IMR-90 (cell line): ENCODE results near the gene PASD1. TPM values are rescaled to one million over a fixed set of nuclear protein-coding genes. Genes with fewer than 3 reads are reported as not detected.

ENCODE experiments used
- ATAC-seq: fragments of 200-7000 bp; cut with Tn5 transposase; 2 replicates; pipeline ENCODE4 v1.9.1; 2020; ENCODE audit warnings: low read depth, mild to moderate bottlenecking, moderate library complexity
- BruUV-seq: library from RNA; stranded (reverse); fragments of 400-500 nt; replicated peaks from 2 replicates; lab custom pipeline; 2021; lab: Mats Ljungman, UMichigan
- CTCF ChIA-PET: fragments of 300-600 bp; formaldehyde crosslinking; extraction: SDS; loops from one replicate; lab custom pipeline; 2021; ENCODE audit warnings: antibody characterized with exemption; lab: Yijun Ruan, JAX
- POLR2A ChIA-PET: fragments of 300-600 bp; sonication (Branson Sonifier 250); formaldehyde crosslinking; loops from one replicate; lab custom pipeline; 2022; ENCODE audit warnings: antibody characterized with exemption; ENCODE audit not compliant: unreplicated experiment; lab: Charles Lee
- DNase-seq: peaks from one replicate; pipeline ENCODE4 v3.0.0; 2013
- H2AFZ ChIP-seq: replicated peaks from 2 replicates; pipeline ENCODE3; 2013; ENCODE audit warnings: low read length, mild to moderate bottlenecking; ENCODE audit not compliant: poor library complexity
- H2AK5ac ChIP-seq: 2 replicates; pipeline ENCODE4 v1.6.1; 2013; ENCODE audit warnings: low read depth, low read length, inconsistent platforms
- H2AK9ac ChIP-seq: replicated peaks from 2 replicates; pipeline ENCODE3; 2013; ENCODE audit warnings: mild to moderate bottlenecking, low read depth, low read length, moderate library complexity; ENCODE audit not compliant: poor library complexity
- H2BK120ac ChIP-seq: 2 replicates; pipeline ENCODE4 v1.6.1; 2013; ENCODE audit warnings: low read depth, low read length, inconsistent platforms
- H2BK15ac ChIP-seq: 3 replicates; pipeline ENCODE4 v1.6.1; 2013; ENCODE audit warnings: low read depth, low read length, inconsistent platforms
- H2BK20ac ChIP-seq: 2 replicates; pipeline ENCODE4 v1.6.1; 2013; ENCODE audit warnings: low read depth, mild to moderate bottlenecking, inconsistent platforms, low read length, moderate library complexity
- H2BK5ac ChIP-seq: 2 replicates; pipeline ENCODE4 v1.6.1; 2013; ENCODE audit warnings: mild to moderate bottlenecking, low read depth, low read length, inconsistent platforms; ENCODE audit not compliant: poor library complexity, severe bottlenecking
- H3K14ac ChIP-seq: replicated peaks from 2 replicates; pipeline ENCODE4 v1.6.1; 2013; ENCODE audit warnings: low read depth, low read length, inconsistent platforms
- H3K18ac ChIP-seq: 2 replicates; pipeline ENCODE4 v1.6.1; 2013; ENCODE audit warnings: low read depth, low read length, control low read depth
- H3K23ac ChIP-seq: 2 replicates; pipeline ENCODE4 v1.6.1; 2013; ENCODE audit warnings: low read depth, low read length, inconsistent platforms
- H3K27ac ChIP-seq: 2 replicates; pipeline ENCODE4 v1.5.1; 2013; ENCODE audit warnings: mild to moderate bottlenecking, control low read depth, low read length; ENCODE audit not compliant: insufficient read depth
- H3K27me3 ChIP-seq: 2 replicates; pipeline ENCODE4 v1.6.1; 2013; ENCODE audit warnings: low read length; ENCODE audit not compliant: control insufficient read depth, insufficient read depth
- H3K36me3 ChIP-seq: 2 replicates; pipeline ENCODE4 v1.6.1; 2013; ENCODE audit warnings: low read length, mixed read lengths; ENCODE audit not compliant: control insufficient read depth, insufficient read depth
- H3K4ac ChIP-seq: 2 replicates; pipeline ENCODE4 v1.6.1; 2013; ENCODE audit warnings: low read depth, low read length, inconsistent platforms
- H3K4me1 ChIP-seq: 2 replicates; pipeline ENCODE4 v1.6.1; 2013; ENCODE audit warnings: low read length, mixed read lengths; ENCODE audit not compliant: control insufficient read depth, insufficient read depth
- H3K4me2 ChIP-seq: 2 replicates; pipeline ENCODE4 v1.6.1; 2013; ENCODE audit warnings: low read depth, mild to moderate bottlenecking, control low read depth, low read length, moderate library complexity
- H3K4me3 ChIP-seq: 2 replicates; pipeline ENCODE4 v1.5.1; 2013; ENCODE audit warnings: low read depth, mild to moderate bottlenecking, control low read depth, low read length, moderate library complexity; ENCODE audit not compliant: insufficient read depth
- H3K56ac ChIP-seq: 2 replicates; pipeline ENCODE4 v1.6.1; 2013; ENCODE audit warnings: low read length, inconsistent platforms; ENCODE audit not compliant: insufficient read depth; ENCODE audit errors: extremely low read depth
- H3K79me1 ChIP-seq, 2 experiments: 2 replicates each; pipeline ENCODE4 v1.6.1; 2013; ENCODE audit warnings: low read length in 2 of 2, inconsistent platforms in 1 of 2, low read depth in 1 of 2
- H3K9ac ChIP-seq: 2 replicates; pipeline ENCODE4 v1.6.1; 2013; ENCODE audit warnings: low read depth, low read length, control low read depth
- H3K9me1 ChIP-seq: 2 replicates; pipeline ENCODE4 v1.6.1; 2013; ENCODE audit warnings: low read length, inconsistent platforms; ENCODE audit not compliant: insufficient read depth
- H3K9me3 ChIP-seq: 2 replicates; pipeline ENCODE4 v1.6.1; 2013; ENCODE audit warnings: low read length; ENCODE audit not compliant: control insufficient read depth, insufficient read depth
- H4K20me1 ChIP-seq: 2 replicates; pipeline ENCODE4 v1.6.1; 2013; ENCODE audit warnings: low read length, inconsistent platforms; ENCODE audit not compliant: insufficient read depth
- H4K5ac ChIP-seq: 2 replicates; pipeline ENCODE4 v1.6.1; 2013; ENCODE audit warnings: mild to moderate bottlenecking, low read depth, low read length, control low read depth
- H4K8ac ChIP-seq, 2 experiments: 2 replicates each; pipeline ENCODE4 v1.6.1; 2013; ENCODE audit warnings: low read depth in 2 of 2, low read length in 2 of 2, control low read depth in 1 of 2, inconsistent platforms in 1 of 2
- H4K91ac ChIP-seq: 2 replicates; pipeline ENCODE4 v1.6.1; 2013; ENCODE audit warnings: low read depth, low read length, inconsistent platforms; ENCODE audit not compliant: insufficient read depth
- FOS ChIP-seq: fragments of 150-350 bp; IDR thresholded peaks from 2 replicates; pipeline ENCODE4 v1.6.1; 2016; ENCODE audit warnings: low read depth, low read length
- WGBS, 2 experiments: methylation state at CpG; one replicate each; pipeline versions ENCODE4 v1.1.5 to v1.1.7; 2013; ENCODE audit warnings: missing lambda C conversion rate in 2 of 2; ENCODE audit not compliant: insufficient read length in 1 of 2; ENCODE audit errors: extremely low coverage in 2 of 2; 5-methylcytosine and 5-hydroxymethylcytosine counted together
- dilution Hi-C: fragments of 300-500 bp; cut with HindIII; formaldehyde crosslinking; loops from one replicate; pipeline ENCODE4 v1.14.3; 2018; ENCODE audit warnings: low sequenced_read_pairs; ENCODE audit not compliant: unreplicated experiment
- in situ Hi-C: fragments of 300-500 bp; cut with MboI; formaldehyde crosslinking; loops from 3 replicates; pipeline ENCODE4 v1.14.3; 2019; ENCODE audit warnings: low sequenced_read_pairs, inconsistent platforms, mixed read lengths
- intact Hi-C: fragments of 100-400 bp; cut with micrococcal nuclease; formaldehyde crosslinking; loops from 2 replicates; pipeline ENCODE4 v1.10.0; 2022
- polyA plus RNA-seq, 3 experiments: library from polyadenylated mRNA; depleted of rRNA; stranded (reverse); fragments of >200 nt; gene quantifications; 2 replicates each; pipeline ENCODE4 v1.2.3, GENCODE V29; 2012; ENCODE audit warnings: low replicate concordance in 1 of 3
- total RNA-seq: library from RNA; depleted of rRNA; stranded (reverse); fragments of >200 nt; gene quantifications from 2 replicates; pipeline ENCODE4 v1.2.3, GENCODE V29; 2012

Gene PASD1
- total and polyA plus RNA-seq, 2 of the 4 experiments (the other 2 are of a cell fraction), result not detected

GRCh38 chrX:151537572-151537971 is 25.9 kb upstream of the PASD1 start:
- no peak overlapping the region for H3K23ac ChIP-seq
- H2AK9ac ChIP-seq, result no peak overlapping the region
- H3K4me2 ChIP-seq, result no peak overlapping the region
- no peak overlapping the region for H4K5ac ChIP-seq
- H2BK20ac ChIP-seq, result no peak overlapping the region
- no peak overlapping the region for H3K27ac ChIP-seq
- no peak overlapping the region for H3K18ac ChIP-seq
- BruUV-seq, result no TSS peak
- no peak overlapping the region for H2BK15ac ChIP-seq
- DNase-seq (no peak), ATAC-seq (no peak)
- H2BK5ac ChIP-seq, result no peak overlapping the region
- WGBS, 2 experiments, result no CpG with 5 or more reads among the region's 1 CpG
- H3K27me3 ChIP-seq, result no peaks in the 10 kb centered on the region
- CTCF ChIA-PET, result no interaction called here
- intact Hi-C loops (no loop called here), dilution Hi-C loops (no loop called here), in situ Hi-C loops (no loop called here)
- H3K4ac ChIP-seq, result no peak overlapping the region
- TF ChIP-seq FOS, result no peak
- no peaks in the 10 kb centered on the region for H3K36me3 ChIP-seq
- H4K8ac ChIP-seq, result no peak overlapping the region
- no peak overlapping the region for H3K4me3 ChIP-seq
- H3K14ac ChIP-seq, result no peak overlapping the region
- no peaks in the 10 kb centered on the region for H4K20me1 ChIP-seq
- H3K9ac ChIP-seq, result no peak overlapping the region
- H3K9me3 ChIP-seq, result no peaks in the 10 kb centered on the region
- POLR2A ChIA-PET, result no interaction called here
- H3K79me1 ChIP-seq, result no peaks in the 10 kb centered on the region
- no peaks in the 10 kb centered on the region for H3K4me1 ChIP-seq
- H2AK5ac ChIP-seq, result no peak overlapping the region
- no peak overlapping the region for H3K56ac ChIP-seq
- no peak overlapping the region for H2AFZ ChIP-seq
- no peak overlapping the region for H4K91ac ChIP-seq
- H2BK120ac ChIP-seq, result no peak overlapping the region
- H3K9me1 ChIP-seq, result no peaks in the 10 kb centered on the region
